Measurements from ENCODE around the gene DOCK6. TPM values are rescaled to one million over a fixed set of nuclear protein-coding genes. Genes with fewer than 3 reads are reported as not detected.

The DOCK6 gene
- total and polyA plus RNA-seq, 2 of the 13 experiments (the other 11 are each of a cell fraction or from before 2014, with no cell fraction given) = 5.4 to 38.1 TPM

- TF ChIP-seq ZSCAN5A (CRISPR knock-in tag; IDR thresholded peaks at IDR 0.05; ENCODE audit: borderline replicate concordance) (peak; percentile 55; the same call in 1 of the 2 replicates), SKIL (CRISPR knock-in tag; IDR thresholded peaks at IDR 0.05; ENCODE audit: borderline replicate concordance) (peak; percentile 99), ZNF589 (CRISPR knock-in tag; conservative IDR thresholded peaks at IDR 0.05) (peak; percentile 93; the same call in 1 of the 2 replicates), TFE3 (CRISPR knock-in tag; IDR thresholded peaks at IDR 0.05) (no peak; the same call in none of the 2 replicates), ZFY (CRISPR knock-in tag; IDR thresholded peaks at IDR 0.05) (peak; percentile 69), ZNF253 (CRISPR knock-in tag; IDR thresholded peaks at IDR 0.05; ENCODE audit: borderline replicate concordance) (no peak), BCLAF1 (IDR thresholded peaks at IDR 0.05) (no peak), GMEB1 (CRISPR knock-in tag; IDR thresholded peaks at IDR 0.05; ENCODE audit: borderline replicate concordance) (peak; percentile 71; the same call in 1 of the 2 replicates), KDM4B (CRISPR knock-in tag; IDR thresholded peaks at IDR 0.05) (no peak), ZNF333 (CRISPR knock-in tag; IDR thresholded peaks at IDR 0.05; ENCODE audit: borderline replicate concordance) (peak; percentile 85; the same call in 1 of the 2 replicates), ADNP (CRISPR knock-in tag; IDR thresholded peaks at IDR 0.05) (no peak), ATM (IDR thresholded peaks at IDR 0.05; ENCODE audit: borderline replicate concordance) (no peak), FOXO1 (CRISPR knock-in tag; IDR thresholded peaks at IDR 0.05) (peak; percentile 51; the same call in 1 of the 2 replicates), ZXDC (CRISPR knock-in tag; IDR thresholded peaks at IDR 0.05) (no peak; the same call in 1 of the 2 replicates)
These were observed 25.7 kb downstream of the DOCK6 start (continued) for GRCh38 chr19:11236324-11237301.

All from HepG2 (cell line).